HepG2 (cell line): ENCODE data around the gene BCAS3. TPM values are rescaled to one million over a fixed set of nuclear protein-coding genes. Genes with fewer than 3 reads are reported as not detected.

ENCODE experiments used
- ATAC-seq: fragments of 200-7000 bp; cut with Tn5 transposase; 3 replicates; pipeline ENCODE4 v1.9.1; 2020; ENCODE audit warnings: mild to moderate bottlenecking, moderate library complexity
- BruUV-seq: library from RNA; stranded (reverse); fragments of 400-500 nt; replicated peaks from 2 replicates; lab custom pipeline; 2021; lab: Mats Ljungman, UMichigan
- CTCF ChIA-PET: fragments of 300-600 bp; formaldehyde crosslinking; extraction: SDS; loops from one replicate; lab custom pipeline; 2021; ENCODE audit warnings: low total read pairs, inconsistent platforms, low intra/inter-chr PET ratio; lab: Yijun Ruan, JAX
- POLR2A ChIA-PET: fragments of 350-600 bp; sonication (Branson Sonifier 250); formaldehyde crosslinking; loops from one replicate; lab custom pipeline; 2020; ENCODE audit warnings: antibody characterized with exemption, inconsistent platforms; lab: Yijun Ruan, JAX
- DNase-seq: peaks from one replicate; pipeline ENCODE4 v3.0.0-alpha.2; 2015; ENCODE audit warnings: low spot score
- FAIRE-seq: peaks from 3 replicates; lab custom pipeline; 2011; peaks lifted over from hg19 to GRCh38; lab: Jason Lieb, UNC
- H2AFZ ChIP-seq: one replicate; pipeline ENCODE4 v1.6.1; 2011; ENCODE audit warnings: low read length, inconsistent platforms
- H3K27ac ChIP-seq: fragments of 300-600 bp; 3 replicates; pipeline ENCODE4 v1.8.0; 2011; ENCODE audit warnings: mixed run types, mild to moderate bottlenecking, mixed read lengths, low read length, inconsistent platforms; ENCODE audit not compliant: insufficient read depth; ENCODE audit errors: extremely low read length
- H3K27me3 ChIP-seq, 2 experiments: fragments of 200-600 bp in 1 of 2; 2 replicates in 1 of 2; 3 replicates in 1 of 2; pipeline versions ENCODE4 v1.6.0 to v1.8.0; 2011; ENCODE audit warnings: low read length in 2 of 2, mild to moderate bottlenecking in 2 of 2, moderate library complexity in 2 of 2, inconsistent platforms in 1 of 2; ENCODE audit not compliant: insufficient read depth in 2 of 2, control insufficient read depth in 1 of 2
- H3K36me3 ChIP-seq, 2 experiments: fragments of 200-600 bp in 1 of 2; replicated peaks in 1 of 2; 2 replicates in 1 of 2; 3 replicates in 1 of 2; pipeline versions ENCODE4 v1.5.1 to v1.8.0; 2011; ENCODE audit warnings: low read length in 2 of 2, inconsistent platforms in 1 of 2; ENCODE audit not compliant: insufficient read depth in 2 of 2, control insufficient read depth in 1 of 2
- H3K4me1 ChIP-seq: 2 replicates; pipeline ENCODE4 v1.5.1; 2012; ENCODE audit warnings: low read length, inconsistent platforms; ENCODE audit not compliant: insufficient read depth
- H3K4me2 ChIP-seq: 2 replicates; pipeline ENCODE4 v1.6.0; 2011; ENCODE audit warnings: low read depth, low read length, inconsistent platforms
- H3K4me3 ChIP-seq, 3 experiments: fragments of 200-600 bp in 1 of 3; sonication (generic), shearing (Covaris generic) in 1 of 3; replicated peaks in 1 of 3; 2 replicates each; pipeline ENCODE4 v1.5.1; 2011 to 2016; ENCODE audit warnings: low read length in 3 of 3, inconsistent platforms in 2 of 3, low read depth in 2 of 3, mild to moderate bottlenecking in 2 of 3, control low read depth in 1 of 3, mixed read lengths in 1 of 3; ENCODE audit not compliant: insufficient read depth in 1 of 3
- H3K79me2 ChIP-seq: one replicate; pipeline ENCODE4 v1.6.1; 2011; ENCODE audit warnings: low read length, inconsistent platforms; ENCODE audit not compliant: insufficient read depth
- H3K9ac ChIP-seq: 2 replicates; pipeline ENCODE4 v1.6.0; 2011; ENCODE audit warnings: mild to moderate bottlenecking, low read depth, low read length, inconsistent platforms; ENCODE audit not compliant: insufficient read depth
- H3K9me3 ChIP-seq: 2 replicates; pipeline ENCODE4 v1.5.1; 2012; ENCODE audit warnings: mild to moderate bottlenecking, low read length
- H4K20me1 ChIP-seq: 2 replicates; pipeline ENCODE4 v1.6.0; 2011; ENCODE audit warnings: inconsistent platforms, mild to moderate bottlenecking, low read length, moderate library complexity; ENCODE audit not compliant: insufficient read depth
- MAFG ChIP-seq: sonication (generic); formaldehyde crosslinking; IDR thresholded peaks from 2 replicates; pipeline ENCODE4 v1.5.1; 2020; ENCODE audit warnings: mild to moderate bottlenecking, missing genetic modification reagents
- PRMT3 ChIP-seq: sonication (generic); formaldehyde crosslinking; IDR thresholded peaks from 2 replicates; pipeline ENCODE4 v1.8.1; 2022; ENCODE audit warnings: low read depth, mild to moderate bottlenecking, moderate library complexity, missing genetic modification reagents, borderline replicate concordance
- ZSCAN12 ChIP-seq: sonication (generic); formaldehyde crosslinking; IDR thresholded peaks from 2 replicates; pipeline ENCODE4 v1.9.0; 2021; ENCODE audit warnings: mild to moderate bottlenecking, missing genetic modification reagents
- WGBS: methylation state at CpG from one replicate; pipeline ENCODE4 v1.1.6; 2017; ENCODE audit warnings: low lambda C conversion rate; 5-methylcytosine and 5-hydroxymethylcytosine counted together
- in situ Hi-C: cut with HindIII; loops from 2 replicates; pipeline ENCODE4 v1.10.0; 2017; ENCODE audit warnings: low pct_unique_long_range_greater_than_20kb; ENCODE audit not compliant: extremely low pct_ligation_motif_present
- intact Hi-C: fragments of 100-400 bp; cut with micrococcal nuclease; formaldehyde crosslinking; loops from one replicate; pipeline ENCODE4 v1.10.0; 2022; ENCODE audit not compliant: unreplicated experiment
- polyA plus RNA-seq, 8 experiments: library from polyadenylated mRNA; depleted of rRNA in 3 of 8; stranded (reverse) in 7 of 8; unstranded in 1 of 8; fragments of >200 nt; fragmentation: Illumina TruSeq in 4 of 8; extraction: Trizol in 4 of 8; gene quantifications; 2 replicates each; pipeline versions ENCODE4 v1.2.1 to v1.2.3, GENCODE V29; 2011 to 2016; ENCODE audit warnings: low read depth in 4 of 8, missing spikeins in 1 of 8, mixed read lengths in 1 of 8; ENCODE audit not compliant: insufficient read depth in 1 of 8
- total RNA-seq, 5 experiments: library from RNA; depleted of rRNA; stranded (reverse); fragments of >200 nt; fragmentation: Illumina TruSeq; extraction: Trizol; gene quantifications; 2 replicates each; pipeline ENCODE4 v1.2.3, GENCODE V29; 2016; ENCODE audit warnings: low read depth in 1 of 5
- TF ChIP-seq, protein P1 (sequence below): sonication (generic); formaldehyde crosslinking; IDR thresholded peaks from 2 replicates; pipeline ENCODE4 v1.8.1; 2022; ENCODE audit warnings: low read depth, mild to moderate bottlenecking, missing genetic modification reagents

Gene BCAS3
- total and polyA plus RNA-seq, 2 of the 13 experiments (the other 11 are each of a cell fraction or from before 2014, with no cell fraction given), result 10.7 to 11.2 TPM

DNA sequence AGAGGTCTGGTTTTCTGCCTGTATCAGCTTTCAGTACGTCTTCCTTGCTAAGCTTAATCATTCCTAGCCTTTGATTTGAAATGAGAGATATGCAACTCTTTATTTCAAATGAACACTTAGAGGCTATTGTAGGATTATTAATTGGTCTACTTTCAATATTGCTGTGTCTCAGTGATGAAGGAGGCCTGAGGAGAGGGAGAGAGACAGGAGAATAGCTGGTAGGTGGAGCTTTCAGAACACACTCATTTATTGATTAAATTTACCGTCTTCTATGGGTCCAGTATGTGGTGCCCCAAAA is 187.0 kb downstream of the BCAS3 start:
- Histone ChIP-seq H2AFZ (no peak overlapping the region), H3K9me3 (no peaks in the 10 kb centered on the region), H4K20me1 (no peaks in the 10 kb centered on the region), H3K4me1 (no peaks in the 10 kb centered on the region), H3K79me2 (no peaks in the 10 kb centered on the region), H3K4me2 (no peak overlapping the region), H3K27me3 (no peaks in the 10 kb centered on the region), H3K4me3 (no peak overlapping the region)
- BruUV-seq, result no TSS peak
- intact Hi-C loops, result no loop called here
- FAIRE-seq (no peak), ATAC-seq (no peak)
- no peak for TF ChIP-seq ZSCAN12
- TF ChIP-seq, all 625 proteins: peak for 0
- Histone ChIP-seq H3K27ac (no peak overlapping the region), H3K36me3 (no peaks in the 10 kb centered on the region), H3K9ac (no peak overlapping the region)
- DNase-seq, result no peak
- CTCF ChIA-PET, result no interaction called here
- in situ Hi-C loops, result no loop called here
- 47% methylated on average over 2 of the region's 2 CpGs for WGBS
- POLR2A ChIA-PET, result no interaction called here

DNA sequence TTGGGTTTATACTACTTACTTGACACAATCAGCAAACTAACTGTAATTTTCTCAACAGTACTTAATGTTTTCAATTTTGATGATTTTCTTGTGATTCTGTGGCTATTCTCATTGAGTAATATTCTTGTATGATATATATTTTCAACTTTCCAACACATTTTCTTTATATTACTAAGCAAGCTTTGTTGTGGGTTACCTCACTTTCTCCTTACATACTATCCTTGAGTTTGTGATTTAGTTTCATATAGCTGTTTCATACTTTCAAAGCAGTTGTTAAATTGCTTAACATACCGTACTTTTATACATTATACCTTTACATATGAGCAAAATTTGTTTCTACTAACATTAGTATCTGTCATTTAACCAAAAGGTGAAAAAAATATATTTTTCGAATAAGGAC is 197.1 kb downstream of the BCAS3 start:
- Histone ChIP-seq H3K27me3 (no peaks in the 10 kb centered on the region), H3K4me1 (no peaks in the 10 kb centered on the region), H3K4me2 (no peak overlapping the region)
- POLR2A ChIA-PET, result no interaction called here
- in situ Hi-C loops, result no loop called here
- FAIRE-seq, result no peak
- no peak for TF ChIP-seq PRMT3 (CRISPR knock-in tag)
- no peak for TF ChIP-seq MAFG (CRISPR knock-in tag)
- TF ChIP-seq, protein P1, sequence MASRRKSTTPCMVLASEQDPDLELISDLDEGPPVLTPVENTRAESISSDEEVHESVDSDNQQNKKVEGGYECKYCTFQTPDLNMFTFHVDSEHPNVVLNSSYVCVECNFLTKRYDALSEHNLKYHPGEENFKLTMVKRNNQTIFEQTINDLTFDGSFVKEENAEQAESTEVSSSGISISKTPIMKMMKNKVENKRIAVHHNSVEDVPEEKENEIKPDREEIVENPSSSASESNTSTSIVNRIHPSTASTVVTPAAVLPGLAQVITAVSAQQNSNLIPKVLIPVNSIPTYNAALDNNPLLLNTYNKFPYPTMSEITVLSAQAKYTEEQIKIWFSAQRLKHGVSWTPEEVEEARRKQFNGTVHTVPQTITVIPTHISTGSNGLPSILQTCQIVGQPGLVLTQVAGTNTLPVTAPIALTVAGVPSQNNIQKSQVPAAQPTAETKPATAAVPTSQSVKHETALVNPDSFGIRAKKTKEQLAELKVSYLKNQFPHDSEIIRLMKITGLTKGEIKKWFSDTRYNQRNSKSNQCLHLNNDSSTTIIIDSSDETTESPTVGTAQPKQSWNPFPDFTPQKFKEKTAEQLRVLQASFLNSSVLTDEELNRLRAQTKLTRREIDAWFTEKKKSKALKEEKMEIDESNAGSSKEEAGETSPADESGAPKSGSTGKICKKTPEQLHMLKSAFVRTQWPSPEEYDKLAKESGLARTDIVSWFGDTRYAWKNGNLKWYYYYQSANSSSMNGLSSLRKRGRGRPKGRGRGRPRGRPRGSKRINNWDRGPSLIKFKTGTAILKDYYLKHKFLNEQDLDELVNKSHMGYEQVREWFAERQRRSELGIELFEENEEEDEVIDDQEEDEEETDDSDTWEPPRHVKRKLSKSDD (CRISPR knock-in tag), result no peak
- TF ChIP-seq, all 625 proteins: peak for 0
- WGBS, result 81% methylated on average over 2 of the region's 2 CpGs
- no TSS peak for BruUV-seq
- H4K20me1 ChIP-seq, result no peaks in the 10 kb centered on the region
- no peak overlapping the region for H3K9ac ChIP-seq
- no peak overlapping the region for H3K27ac ChIP-seq
- no peak for DNase-seq
- intact Hi-C loops, result no loop called here
- CTCF ChIA-PET, result no interaction called here
- no peaks in the 10 kb centered on the region for H3K79me2 ChIP-seq
- ATAC-seq, result no peak
- no peaks in the 10 kb centered on the region for H3K9me3 ChIP-seq
- no peak overlapping the region for H3K4me3 ChIP-seq
- H2AFZ ChIP-seq, result no peak overlapping the region
- no peaks in the 10 kb centered on the region for H3K36me3 ChIP-seq
